Activated naive CD4-positive, alpha-beta T cell treated with anti-CD3 and anti-CD28 coated beads, Interleukin-2, amount 10 ng/mL, durations not matched to agents 7 days and 5 days (primary cell): ENCODE measurements around the gene TAP2.

Experiments
- CTCF ChIA-PET: fragments of 350-600 bp; sonication (Branson Sonifier 250); formaldehyde crosslinking; loops from one replicate; lab custom pipeline; 2021; ENCODE audit warnings: antibody characterized with exemption; lab: Charles Lee
- DNase-seq: peaks from one replicate; pipeline ENCODE4 v3.0.0-alpha.2; 2020
- H3K27ac Mint-ChIP-seq: one replicate; pipeline ENCODE4 v1.8.0; 2021; ENCODE audit warnings: mild to moderate bottlenecking, moderate library complexity, mixed read lengths
- H3K27me3 Mint-ChIP-seq: one replicate; pipeline ENCODE4 v1.8.0; 2021; ENCODE audit warnings: mild to moderate bottlenecking, mixed read lengths
- H3K36me3 Mint-ChIP-seq: one replicate; pipeline ENCODE4 v1.8.0; 2021; ENCODE audit warnings: mixed read lengths
- H3K4me1 Mint-ChIP-seq: one replicate; pipeline ENCODE4 v1.8.0; 2021; ENCODE audit warnings: mixed read lengths
- H3K4me3 Mint-ChIP-seq: one replicate; pipeline ENCODE4 v1.8.0; 2021; ENCODE audit warnings: mild to moderate bottlenecking, moderate library complexity, mixed read lengths
- H3K9me3 Mint-ChIP-seq: one replicate; pipeline ENCODE4 v1.8.0; 2021; ENCODE audit warnings: mixed read lengths

Gene TAP2

DNA sequence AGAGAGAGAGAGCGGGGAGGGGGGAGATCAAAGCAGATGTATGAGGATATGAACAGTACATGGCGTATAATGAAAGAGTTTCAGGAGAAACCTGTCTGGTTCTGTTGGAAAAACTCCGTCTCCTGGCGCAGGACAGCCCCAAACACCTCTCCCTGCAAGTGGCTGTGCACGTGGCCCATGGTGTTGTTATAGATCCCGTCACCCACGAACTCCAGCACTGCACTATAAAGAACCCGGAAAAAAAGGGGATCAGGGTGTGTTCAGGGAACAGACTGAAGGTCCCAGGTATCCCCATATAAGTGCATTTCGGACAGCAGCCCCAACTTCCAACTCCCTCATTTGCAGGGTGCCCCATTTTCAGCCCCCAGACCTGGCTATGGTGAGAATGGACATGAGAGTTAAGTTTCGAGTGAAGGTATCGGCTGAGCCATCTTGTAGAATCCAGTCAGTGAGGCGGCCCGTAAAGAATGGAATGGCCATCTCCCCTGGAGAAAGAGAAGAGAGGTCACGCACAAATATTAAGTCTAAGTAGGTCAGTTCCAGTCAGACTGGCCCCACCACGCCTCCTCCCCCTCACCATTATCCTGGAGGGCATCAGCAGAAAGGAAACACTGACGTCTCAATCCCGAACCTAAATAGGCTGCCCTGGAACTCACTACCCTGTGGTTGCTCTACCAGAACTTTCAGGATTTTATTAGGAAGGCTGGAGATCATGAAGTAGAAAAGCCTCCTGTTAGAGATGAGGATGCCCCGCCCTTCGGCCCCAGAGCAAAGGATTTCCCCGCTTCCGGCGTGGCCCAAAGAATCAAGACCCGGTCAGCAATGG, 13.7 kb upstream of the TAP2 start:
- CTCF ChIA-PET, result interaction anchor here (1.3 to 8.0 kb wide), 4 partner anchors 7 to 21 kb away, joined by 3 to 158 read pairs (median 26); partner anchors contain the start of genes PSMB8 and TAP2
- H3K4me3 Mint-ChIP-seq, result peak overlapping the region; percentile 96
- H3K27ac Mint-ChIP-seq, result peak overlapping the region; percentile 99
- no peaks in the 10 kb centered on the region for H3K9me3 Mint-ChIP-seq
- H3K27me3 Mint-ChIP-seq, result no peaks in the 10 kb centered on the region
- peak; percentile 60 for DNase-seq
- peaks cover 80% of the 10 kb centered on the region for H3K36me3 Mint-ChIP-seq
- H3K4me1 Mint-ChIP-seq, result peaks cover 64% of the 10 kb centered on the region

GRCh38 chr6:32851025-32851424, 12.5 kb upstream of the TAP2 start:
- no peaks in the 10 kb centered on the region for H3K27me3 Mint-ChIP-seq
- H3K4me3 Mint-ChIP-seq, result peak overlapping the region; percentile 96
- no peak for DNase-seq
- peaks cover 65% of the 10 kb centered on the region for H3K4me1 Mint-ChIP-seq
- peak overlapping the region; percentile 99 for H3K27ac Mint-ChIP-seq
- CTCF ChIA-PET, result interaction anchor here (1.3 to 2.6 kb wide), 2 partner anchors 12 to 17 kb away, joined by 6 to 17 read pairs; partner anchors contain the start of gene TAP2
- H3K36me3 Mint-ChIP-seq, result peaks cover 84% of the 10 kb centered on the region
- H3K9me3 Mint-ChIP-seq, result no peaks in the 10 kb centered on the region

GRCh38 chr6:32849126-32849525, 10.6 kb upstream of the TAP2 start:
- H3K4me3 Mint-ChIP-seq, result peak overlapping the region; percentile 98
- DNase-seq, result no peak
- no peaks in the 10 kb centered on the region for H3K9me3 Mint-ChIP-seq
- peaks cover 67% of the 10 kb centered on the region for H3K4me1 Mint-ChIP-seq
- CTCF ChIA-PET, result interaction anchor here (1.4 to 2.6 kb wide), 2 partner anchors 10 to 19 kb away, joined by 6 to 17 read pairs; partner anchors contain the start of gene TAP2
- no peaks in the 10 kb centered on the region for H3K27me3 Mint-ChIP-seq
- H3K27ac Mint-ChIP-seq, result peak overlapping the region; percentile 77
- peaks cover 83% of the 10 kb centered on the region for H3K36me3 Mint-ChIP-seq

DNA sequence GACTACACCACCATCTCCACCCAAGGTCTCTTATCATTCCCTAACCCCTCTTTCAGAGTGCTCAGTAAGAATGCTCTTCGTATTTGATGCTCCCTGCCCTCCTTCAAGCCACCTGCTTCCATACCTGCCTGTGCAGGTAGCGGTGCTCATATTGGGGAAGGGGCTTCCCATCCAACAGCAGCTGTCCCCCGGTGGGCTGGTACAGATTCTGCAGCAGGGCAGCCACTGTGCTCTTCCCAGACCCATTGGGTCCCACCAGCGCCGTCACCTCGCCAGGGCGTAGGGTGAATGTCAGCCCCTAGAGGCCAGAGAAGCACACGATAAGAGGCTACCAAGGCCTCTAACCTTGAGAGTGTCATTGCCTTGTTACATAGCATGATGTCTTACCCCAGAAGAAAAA, 9.3 kb upstream of the TAP2 start:
- CTCF ChIA-PET, result interaction anchor here (0.6 kb wide), 1 partner anchor 20 kb away, joined by 3 read pairs; no protein-coding TSS in a partner anchor
- Mint-ChIP-seq H3K27me3 (no peaks in the 10 kb centered on the region), H3K27ac (peak overlapping the region; percentile 77), H3K9me3 (no peaks in the 10 kb centered on the region), H3K4me1 (peaks cover 71% of the 10 kb centered on the region), H3K36me3 (peaks cover 89% of the 10 kb centered on the region), H3K4me3 (peak overlapping the region; percentile 98)
- no peak for DNase-seq

- no peak for DNase-seq
- Mint-ChIP-seq H3K36me3 (peaks cover 89% of the 10 kb centered on the region), H3K27me3 (no peaks in the 10 kb centered on the region), H3K27ac (peak overlapping the region; percentile 71), H3K4me3 (peak overlapping the region; percentile 98), H3K9me3 (no peaks in the 10 kb centered on the region), H3K4me1 (peaks cover 77% of the 10 kb centered on the region)
- CTCF ChIA-PET, result no interaction called here
These were observed 8.5 kb upstream of the TAP2 start for GRCh38 chr6:32847004-32847403.

- no peaks in the 10 kb centered on the region for H3K9me3 Mint-ChIP-seq
- peaks cover 78% of the 10 kb centered on the region for H3K4me1 Mint-ChIP-seq
- no peaks in the 10 kb centered on the region for H3K27me3 Mint-ChIP-seq
- peaks cover 89% of the 10 kb centered on the region for H3K36me3 Mint-ChIP-seq
- peak overlapping the region; percentile 98 for H3K4me3 Mint-ChIP-seq
- peak; percentile 69 for DNase-seq
- CTCF ChIA-PET, result interaction anchor here (0.8 to 3.1 kb wide), 7 partner anchors 9 to 139 kb away, joined by 3 to 46 read pairs (median 4); partner anchors contain the start of genes HLA-DMA, PSMB9 and TAP1
- H3K27ac Mint-ChIP-seq, result peak overlapping the region; percentile 100
These were observed 6.9 kb upstream of the TAP2 start for GRCh38 chr6:32845384-32845884.

DNA sequence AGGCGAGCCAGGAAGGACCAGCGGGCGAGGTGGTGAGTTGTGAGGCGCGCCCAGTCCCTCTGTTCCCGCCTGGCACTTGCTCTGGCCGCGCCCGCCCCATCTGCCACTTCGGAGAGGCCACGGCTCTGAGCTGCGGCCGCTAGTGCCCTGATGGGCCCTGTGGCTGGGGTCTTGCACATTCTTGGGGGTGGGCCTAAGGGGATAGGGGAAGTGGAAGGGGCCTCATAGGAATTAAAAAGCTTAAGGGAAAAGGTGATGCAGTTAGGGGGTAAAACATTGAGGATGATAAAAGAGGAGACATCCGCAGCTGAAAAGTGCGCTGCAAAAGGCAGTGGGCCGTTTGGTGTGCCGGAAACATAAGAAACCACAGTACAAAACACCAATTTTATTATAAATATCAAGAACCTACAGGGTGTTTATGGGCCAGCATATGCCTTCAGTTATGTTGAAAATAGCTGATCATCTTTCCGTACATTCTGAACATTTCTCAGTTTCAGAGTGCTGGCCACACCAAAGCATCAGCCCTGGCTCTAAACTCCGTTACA, 6.4 kb upstream of the TAP2 start:
- DNase-seq, result no peak
- Mint-ChIP-seq H3K27me3 (no peaks in the 10 kb centered on the region), H3K9me3 (no peaks in the 10 kb centered on the region), H3K27ac (peak overlapping the region; percentile 100), H3K4me3 (peak overlapping the region; percentile 98), H3K36me3 (peaks cover 89% of the 10 kb centered on the region), H3K4me1 (peaks cover 78% of the 10 kb centered on the region)
- CTCF ChIA-PET, result interaction anchor here (0.8 to 3.1 kb wide), 7 partner anchors 10 to 140 kb away, joined by 3 to 46 read pairs (median 4); partner anchors contain the start of genes HLA-DMA, PSMB9 and TAP1

- Mint-ChIP-seq H3K4me3 (peak within 1 kb of the TSS; percentile 98), H3K27ac (peak within 1 kb of the TSS; percentile 100), H3K9me3 (no peaks in the 10 kb centered on the region), H3K4me1 (peaks cover 80% of the 10 kb centered on the region), H3K36me3 (peaks cover 85% of the 10 kb centered on the region), H3K27me3 (no peaks in the 10 kb centered on the region)
- DNase-seq, result peak; percentile 99
- CTCF ChIA-PET, result interaction anchor here (2.9 to 3.1 kb wide), 2 partner anchors 10 to 24 kb away, joined by 20 to 46 read pairs; partner anchors contain the start of genes PSMB9 and TAP1
These were observed 5.7 kb upstream of the TAP2 start, which contains the start of gene PSMB8 for GRCh38 chr6:32843979-32844838. Gene PSMB8, minus strand, starts transcription at chr6:32844047. Its CDS starts 51 bp downstream, at chr6:32843996.

DNA sequence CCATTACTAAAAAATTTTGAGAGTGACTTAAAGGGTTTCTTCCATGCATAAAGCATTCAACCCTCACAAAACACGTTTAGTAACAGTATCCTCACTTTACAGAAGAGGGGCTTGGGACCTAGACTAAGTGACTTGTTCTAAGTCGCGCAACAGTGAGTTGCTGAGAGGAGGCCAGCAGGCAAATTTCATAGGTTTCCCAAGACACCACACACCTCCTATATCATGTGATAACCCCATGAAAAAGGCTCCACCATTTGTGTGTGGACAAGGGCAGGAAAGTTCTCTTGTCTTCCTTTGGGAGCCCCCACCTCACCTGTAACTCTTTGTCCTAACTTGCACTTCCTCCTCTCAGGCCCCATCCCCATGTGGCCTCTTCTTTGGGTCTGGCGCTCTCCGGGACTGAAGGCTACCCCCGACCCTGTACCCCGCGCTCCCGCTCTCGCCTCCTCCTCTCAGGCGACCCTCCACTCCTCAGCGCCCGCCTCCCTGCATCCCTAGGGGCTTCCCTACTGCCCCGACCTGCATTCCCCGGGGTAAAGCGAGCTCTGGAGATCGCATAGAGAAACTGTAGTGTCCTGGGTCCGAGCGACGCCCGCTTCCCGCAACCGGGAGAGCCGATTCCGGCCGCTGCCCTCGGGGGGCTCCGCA, 4.9 kb upstream of the TAP2 start:
- Mint-ChIP-seq H3K27ac (peak overlapping the region; percentile 100), H3K4me3 (peak overlapping the region; percentile 98), H3K9me3 (no peaks in the 10 kb centered on the region), H3K36me3 (peaks cover 78% of the 10 kb centered on the region), H3K27me3 (no peaks in the 10 kb centered on the region), H3K4me1 (peaks cover 77% of the 10 kb centered on the region)
- DNase-seq, result no peak
- CTCF ChIA-PET, result interaction anchor here (2.9 to 6.7 kb wide), 3 partner anchors 11 to 25 kb away, joined by 20 to 158 read pairs (median 46); partner anchors contain the start of genes PSMB9 and TAP1

GRCh38 chr6:32842690-32843089, 4.2 kb upstream of the TAP2 start:
- CTCF ChIA-PET, result interaction anchor here (6.7 kb wide), 1 partner anchor 14 kb away, joined by 158 read pairs; the partner anchor contains the start of genes PSMB9 and TAP1

DNA sequence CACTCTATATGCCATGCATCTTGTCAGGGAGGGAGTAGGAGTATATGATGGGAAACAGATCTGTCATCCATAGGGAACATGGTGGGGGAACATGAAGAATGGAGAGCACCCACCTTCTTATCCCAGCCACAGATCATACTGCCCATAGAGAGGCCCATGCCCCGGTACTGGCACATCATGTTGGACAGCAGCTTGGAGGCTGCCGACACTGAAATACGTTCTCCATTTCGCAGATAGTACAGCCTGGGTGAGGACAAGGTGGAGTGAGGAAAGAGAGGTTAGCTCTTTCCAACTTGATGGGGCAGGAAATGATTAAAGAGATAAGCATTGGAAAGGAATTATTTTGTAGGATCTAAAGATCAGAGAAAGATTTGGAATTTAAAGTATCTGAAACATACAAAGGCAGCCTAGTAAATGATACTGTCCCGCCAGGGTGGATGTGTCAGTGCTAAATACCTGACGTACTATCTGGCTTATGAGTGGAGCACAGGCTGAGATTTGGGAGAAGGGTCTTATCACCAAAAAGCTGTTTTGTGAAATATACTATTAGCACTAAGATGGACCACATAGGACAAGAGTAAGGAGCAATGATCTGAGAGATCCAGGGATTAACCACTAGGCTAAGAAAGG, 3.6 kb upstream of the TAP2 start:
- Mint-ChIP-seq H3K27me3 (no peaks in the 10 kb centered on the region), H3K9me3 (no peaks in the 10 kb centered on the region), H3K36me3 (peaks cover 69% of the 10 kb centered on the region), H3K27ac (peak overlapping the region; percentile 100), H3K4me1 (peaks cover 70% of the 10 kb centered on the region), H3K4me3 (peak overlapping the region; percentile 98)
- DNase-seq, result no peak
- CTCF ChIA-PET, result interaction anchor here (1.0 to 6.7 kb wide), 3 partner anchors 14 to 130 kb away, joined by 3 to 184 read pairs (median 158); partner anchors contain the start of genes PSMB9 and TAP1

More at GRCh38 chr6:32842690-32843089, 4.2 kb upstream of the TAP2 start:
- Mint-ChIP-seq H3K4me3 (peak overlapping the region; percentile 98), H3K9me3 (no peaks in the 10 kb centered on the region), H3K27ac (peak overlapping the region; percentile 100), H3K36me3 (peaks cover 70% of the 10 kb centered on the region), H3K4me1 (peaks cover 70% of the 10 kb centered on the region), H3K27me3 (no peaks in the 10 kb centered on the region)
- no peak for DNase-seq

DNA sequence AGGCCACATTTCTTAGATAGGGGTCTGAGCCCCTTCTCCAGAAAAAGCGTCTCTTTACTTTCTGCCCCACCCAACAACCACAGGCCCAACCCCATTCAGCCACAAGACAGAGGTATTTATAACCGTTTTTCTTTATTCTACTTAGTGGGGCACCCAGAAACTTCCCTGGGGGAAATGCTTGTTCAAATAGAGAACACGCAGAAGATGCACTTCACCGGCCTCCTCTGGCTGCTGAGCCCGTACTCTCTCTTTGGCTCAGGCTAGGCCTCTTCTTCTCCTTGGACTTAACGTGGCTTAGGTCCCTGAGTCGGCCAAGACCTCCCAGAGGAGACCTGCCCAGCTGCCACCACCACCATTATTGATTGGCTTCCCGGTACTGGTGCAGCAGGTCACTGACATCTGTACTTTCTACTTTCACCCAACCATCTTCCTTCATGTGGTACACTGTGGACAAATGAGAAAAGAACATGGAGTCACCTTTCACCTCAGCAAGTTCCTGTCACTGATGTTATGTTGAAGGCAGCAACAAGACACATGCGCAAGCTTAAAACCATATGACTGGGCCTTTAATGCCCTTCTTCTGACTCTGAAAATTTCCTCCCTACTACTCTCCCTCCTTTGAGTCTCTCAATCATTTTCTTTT, 2.2 kb upstream of the TAP2 start:
- Mint-ChIP-seq H3K4me3 (peak overlapping the region; percentile 98), H3K9me3 (no peaks in the 10 kb centered on the region), H3K36me3 (peaks cover 69% of the 10 kb centered on the region)

More for the DNA sequence above, 2.2 kb upstream of the TAP2 start:
- DNase-seq, result peak; percentile 63
- Mint-ChIP-seq H3K4me1 (peaks cover 72% of the 10 kb centered on the region), H3K27me3 (no peaks in the 10 kb centered on the region), H3K27ac (peak overlapping the region; percentile 100)
- CTCF ChIA-PET, result interaction anchor here (0.5 to 6.7 kb wide), 3 partner anchors 16 to 40 kb away, joined by 3 to 184 read pairs (median 158); partner anchors contain the start of genes PSMB9 and TAP1
